Measurements from ENCODE around the gene CHCT1.

Gene CHCT1

GRCh38 chr17:60392845-60393702, 29.2 kb upstream of the CHCT1 start (continued):
- TF ChIP-seq ZSCAN30 (tag by site-specific recombination; IDR thresholded peaks at IDR 0.05): no peak
- TF ChIP-seq EGR2 (tag by site-specific recombination; IDR thresholded peaks at IDR 0.05; ENCODE audit: low read depth): peak; percentile 69
- TF ChIP-seq ZNF529 (tag by site-specific recombination; IDR thresholded peaks at IDR 0.05; ENCODE audit: insufficient replicate concordance): no peak
- TF ChIP-seq ZNF610 (tag by site-specific recombination; IDR thresholded peaks at IDR 0.05; ENCODE audit: borderline replicate concordance): no peak
- TF ChIP-seq ZNF596 (tag by site-specific recombination; IDR thresholded peaks at IDR 0.05): no peak
- TF ChIP-seq ZNF10 (tag by site-specific recombination; IDR thresholded peaks at IDR 0.05): no peak
- TF ChIP-seq HIC1 (tag by site-specific recombination; IDR thresholded peaks at IDR 0.05): no peak
- TF ChIP-seq ZNF530 (tag by site-specific recombination; IDR thresholded peaks at IDR 0.05; ENCODE audit: low read depth): no peak
- TF ChIP-seq ZNF174 (tag by site-specific recombination; IDR thresholded peaks at IDR 0.05): no peak
- no peak for TF ChIP-seq ZNF248 (tag by site-specific recombination; IDR thresholded peaks at IDR 0.05)
- no peak for TF ChIP-seq RBAK (tag by site-specific recombination; IDR thresholded peaks at IDR 0.05)
- TF ChIP-seq ZFP3 (tag by site-specific recombination; IDR thresholded peaks at IDR 0.05; ENCODE audit: low read depth): no peak
- TF ChIP-seq KLF16 (tag by site-specific recombination; IDR thresholded peaks at IDR 0.05): no peak
- no peak for TF ChIP-seq ZNF140 (tag by site-specific recombination; IDR thresholded peaks at IDR 0.05)
- no peak for TF ChIP-seq GLI2 (tag by site-specific recombination; IDR thresholded peaks at IDR 0.05; ENCODE audit: borderline replicate concordance, low read depth)
- no peak for TF ChIP-seq ZNF394 (tag by site-specific recombination; IDR thresholded peaks at IDR 0.05; ENCODE audit: borderline replicate concordance)

- CTCF ChIA-PET: interaction anchor here (0.6 to 1.0 kb wide), 2 partner anchors 24 to 173 kb away, joined by 3 read pairs; no protein-coding TSS in a partner anchor
- POLR2A ChIA-PET: no interaction called here
- Histone ChIP-seq H3K4me1 (ENCODE audit: control insufficient read depth, insufficient read depth, low read length) (peaks cover 3% of the 10 kb centered on the region; the same call in 1 of the 2 replicates), H3K36me3 (ENCODE audit: control insufficient read depth in 2 of 2, insufficient read depth in 1 of 2, low read length in 2 of 2) (no peaks in the 10 kb centered on the region), H3K27ac (ENCODE audit: extremely low read depth, low read depth, low read length) (no peak overlapping the region), H3K9me3 (ENCODE audit: control insufficient read depth, insufficient read depth, low read depth, low read length) (no peaks in the 10 kb centered on the region), H3K4me3 (ENCODE audit: low read depth, low read length) (no peak overlapping the region)
- no peak for TF ChIP-seq ZNF626 (tag by site-specific recombination; IDR thresholded peaks at IDR 0.05)
- no peak for TF ChIP-seq ZNF544 (tag by site-specific recombination; IDR thresholded peaks at IDR 0.05)
- no peak for TF ChIP-seq ZNF266 (tag by site-specific recombination; IDR thresholded peaks at IDR 0.05; ENCODE audit: low read depth)
- no peak for TF ChIP-seq ZNF514 (tag by site-specific recombination; IDR thresholded peaks at IDR 0.05)
- no peak for TF ChIP-seq PBX3 (CRISPR knock-in tag; IDR thresholded peaks at IDR 0.05)
- TF ChIP-seq ZNF311 (tag by site-specific recombination; IDR thresholded peaks at IDR 0.05; ENCODE audit: borderline replicate concordance): no peak
- TF ChIP-seq ZSCAN16 (tag by site-specific recombination; IDR thresholded peaks at IDR 0.05): no peak
- no peak for TF ChIP-seq ZNF776 (tag by site-specific recombination; IDR thresholded peaks at IDR 0.05; ENCODE audit: borderline replicate concordance)
- TF ChIP-seq, protein P1, sequence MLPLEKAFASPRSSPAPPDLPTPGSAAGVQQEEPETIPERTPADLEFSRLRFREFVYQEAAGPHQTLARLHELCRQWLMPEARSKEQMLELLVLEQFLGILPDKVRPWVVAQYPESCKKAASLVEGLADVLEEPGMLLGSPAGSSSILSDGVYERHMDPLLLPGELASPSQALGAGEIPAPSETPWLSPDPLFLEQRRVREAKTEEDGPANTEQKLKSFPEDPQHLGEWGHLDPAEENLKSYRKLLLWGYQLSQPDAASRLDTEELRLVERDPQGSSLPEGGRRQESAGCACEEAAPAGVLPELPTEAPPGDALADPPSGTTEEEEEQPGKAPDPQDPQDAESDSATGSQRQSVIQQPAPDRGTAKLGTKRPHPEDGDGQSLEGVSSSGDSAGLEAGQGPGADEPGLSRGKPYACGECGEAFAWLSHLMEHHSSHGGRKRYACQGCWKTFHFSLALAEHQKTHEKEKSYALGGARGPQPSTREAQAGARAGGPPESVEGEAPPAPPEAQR (tag by site-specific recombination; IDR thresholded peaks at IDR 0.05): no peak
Measured at GRCh38 chr17:60393840-60394723, 28.2 kb upstream of the CHCT1 start.
